ENCODE data around the gene TMEM120A. TPM values are rescaled to one million over a fixed set of nuclear protein-coding genes. Genes with fewer than 3 reads are reported as not detected.
"Not testable (repeated sequence)": the region's sequence is repeated elsewhere in the genome, so short reads cannot be mapped to it uniquely, and the experiment has no call there.

The TMEM120A gene
- total RNA-seq, 4 donors from 2014 or later: 6.2 to 32.4 (median 29.0) TPM

DNA sequence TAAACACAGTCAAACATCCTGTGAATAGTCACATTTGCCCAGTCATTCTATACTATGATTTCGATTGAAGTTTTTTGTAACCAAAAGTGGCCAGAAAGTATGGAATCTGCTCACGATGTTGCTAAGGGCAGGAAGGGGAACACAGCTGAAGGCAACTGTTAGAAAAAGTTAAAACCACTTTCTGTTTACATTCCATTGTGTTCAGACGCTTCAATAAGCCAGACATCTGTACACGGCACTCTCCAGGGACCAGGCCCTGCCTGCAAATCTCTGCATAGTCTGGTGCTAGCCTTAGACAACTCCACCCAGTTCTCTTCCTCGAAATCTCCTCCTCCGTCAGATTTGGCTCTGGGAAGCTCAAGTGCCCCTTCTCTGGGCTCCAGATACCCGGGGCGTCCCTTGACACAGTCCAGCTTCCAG, 17.1 kb upstream of the TMEM120A start:
- no peak for TF ChIP-seq POLR2A (IDR thresholded peaks at IDR 0.05)
- TF ChIP-seq POLR2AphosphoS5 (IDR thresholded peaks at IDR 0.05): peak; percentile 26
- H3K27me3 ChIP-seq: no peaks in the 10 kb centered on the region
- H3K27ac ChIP-seq: peak overlapping the region in 3 of 4 donors; percentile 61 to 70 (median 66)
- peaks cover 0 to 24% (median 6%) of the 10 kb centered on the region in 3 donors for H3K4me1 ChIP-seq
- no peaks in the 10 kb centered on the region for H3K9me3 ChIP-seq
- no peak overlapping the region for H3K4me3 ChIP-seq
- H3K36me3 ChIP-seq: peaks cover 0 to 7% of the 10 kb centered on the region in 2 donors
- peak; percentile 87 for ATAC-seq
- 7 to 21% methylated on average over 5 to 8 of the region's 8 CpGs for WGBS, 2 donors (ENCODE audit: low coverage in 1 of 2)

DNA sequence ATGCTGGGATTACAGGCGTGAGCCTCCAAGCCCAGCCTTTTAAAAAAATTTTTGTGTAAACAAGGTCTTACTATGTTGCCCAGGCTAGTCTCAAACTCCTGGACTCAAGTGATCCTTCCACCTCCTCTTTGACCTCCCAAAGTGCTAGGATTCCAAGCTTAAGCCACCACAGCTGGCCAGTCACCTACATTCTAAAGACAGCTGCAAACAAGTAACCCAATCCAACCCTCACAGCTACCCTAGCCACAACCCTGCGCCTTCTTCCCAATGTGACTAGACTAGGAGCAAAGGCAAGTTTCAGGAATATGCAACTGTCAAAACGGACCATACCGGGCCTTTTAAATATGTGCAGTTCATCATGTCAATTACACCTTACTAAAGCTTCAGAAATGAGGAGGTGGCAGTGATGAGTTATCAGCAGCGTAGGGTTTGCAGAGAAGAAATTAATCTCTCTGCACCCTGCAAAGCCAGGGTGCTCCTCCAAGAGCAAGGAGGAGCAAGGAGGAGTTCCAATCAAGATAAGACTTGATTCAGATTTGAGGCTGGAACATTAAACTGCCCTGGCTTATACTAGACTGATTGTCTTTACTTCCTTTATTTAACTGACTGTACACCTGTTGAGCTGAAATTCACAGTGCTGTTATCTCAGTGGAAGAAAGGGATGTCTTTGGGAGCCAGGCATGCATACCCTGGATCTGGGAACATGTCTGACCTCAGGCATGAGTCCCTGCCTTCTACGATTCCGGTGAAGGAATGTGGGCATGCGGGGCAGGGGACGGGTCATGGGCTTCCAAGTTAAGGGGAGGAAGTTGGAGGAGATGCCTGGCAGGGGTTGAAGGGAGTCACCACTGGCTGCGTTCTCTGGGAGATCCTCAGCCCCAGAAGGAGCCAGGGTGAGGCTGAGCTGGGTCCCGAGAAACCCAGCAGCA, 15.5 kb upstream of the TMEM120A start:
- H3K4me1 ChIP-seq: peaks cover 0 to 24% (median 6%) of the 10 kb centered on the region in 3 donors
- H3K4me3 ChIP-seq: no peak overlapping the region
- H3K27ac ChIP-seq: peak overlapping the region in 2 of 4 donors; percentile 33 to 70
- no peaks in the 10 kb centered on the region for H3K27me3 ChIP-seq
- peaks cover 0 to 14% of the 10 kb centered on the region in 2 donors for H3K36me3 ChIP-seq
- TF ChIP-seq EP300 (IDR thresholded peaks at IDR 0.05): no peak
- TF ChIP-seq, protein P1, sequence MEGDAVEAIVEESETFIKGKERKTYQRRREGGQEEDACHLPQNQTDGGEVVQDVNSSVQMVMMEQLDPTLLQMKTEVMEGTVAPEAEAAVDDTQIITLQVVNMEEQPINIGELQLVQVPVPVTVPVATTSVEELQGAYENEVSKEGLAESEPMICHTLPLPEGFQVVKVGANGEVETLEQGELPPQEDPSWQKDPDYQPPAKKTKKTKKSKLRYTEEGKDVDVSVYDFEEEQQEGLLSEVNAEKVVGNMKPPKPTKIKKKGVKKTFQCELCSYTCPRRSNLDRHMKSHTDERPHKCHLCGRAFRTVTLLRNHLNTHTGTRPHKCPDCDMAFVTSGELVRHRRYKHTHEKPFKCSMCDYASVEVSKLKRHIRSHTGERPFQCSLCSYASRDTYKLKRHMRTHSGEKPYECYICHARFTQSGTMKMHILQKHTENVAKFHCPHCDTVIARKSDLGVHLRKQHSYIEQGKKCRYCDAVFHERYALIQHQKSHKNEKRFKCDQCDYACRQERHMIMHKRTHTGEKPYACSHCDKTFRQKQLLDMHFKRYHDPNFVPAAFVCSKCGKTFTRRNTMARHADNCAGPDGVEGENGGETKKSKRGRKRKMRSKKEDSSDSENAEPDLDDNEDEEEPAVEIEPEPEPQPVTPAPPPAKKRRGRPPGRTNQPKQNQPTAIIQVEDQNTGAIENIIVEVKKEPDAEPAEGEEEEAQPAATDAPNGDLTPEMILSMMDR (IDR thresholded peaks at IDR 0.05): no peak
- TF ChIP-seq POLR2AphosphoS5 (IDR thresholded peaks at IDR 0.05): no peak
- no peak for TF ChIP-seq POLR2A (IDR thresholded peaks at IDR 0.05)
- ATAC-seq: no peak
- WGBS, 2 donors (ENCODE audit: low coverage in 1 of 2): 72 to 81% methylated on average over 3 to 7 of the region's 11 CpGs
- no peaks in the 10 kb centered on the region for H3K9me3 ChIP-seq

DNA sequence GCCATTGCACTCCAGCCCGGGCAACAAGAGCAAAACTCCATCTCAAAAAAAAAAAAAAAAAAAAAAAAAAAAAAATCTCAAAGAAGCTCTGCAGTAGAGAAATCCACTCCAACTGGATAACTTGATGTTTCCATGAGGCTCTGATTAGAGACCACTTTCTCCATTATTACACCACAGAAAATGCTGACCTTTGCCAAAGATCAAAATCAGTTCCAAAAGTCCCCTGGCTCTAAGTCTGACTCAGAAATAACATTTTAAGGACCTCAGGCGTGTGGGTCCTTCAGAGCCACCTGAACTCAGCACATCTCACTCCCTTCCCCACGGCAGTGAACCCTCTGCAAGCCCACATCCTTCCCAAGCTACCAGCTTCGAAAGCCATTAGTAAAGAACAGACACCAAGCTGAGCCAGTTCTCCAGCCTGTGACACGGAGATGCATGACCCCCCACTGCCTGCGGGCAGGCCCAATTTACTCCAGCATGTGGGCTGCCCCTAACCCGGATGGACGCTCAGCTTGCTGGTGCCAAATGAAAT, 13.8 kb upstream of the TMEM120A start:
- no peaks in the 10 kb centered on the region for H3K27me3 ChIP-seq
- no peak for ATAC-seq
- TF ChIP-seq EP300 (IDR thresholded peaks at IDR 0.05) (no peak), POLR2A (IDR thresholded peaks at IDR 0.05) (no peak), POLR2AphosphoS5 (IDR thresholded peaks at IDR 0.05) (no peak)
- TF ChIP-seq, protein P1 (IDR thresholded peaks at IDR 0.05): no peak
- WGBS, 2 donors (ENCODE audit: low coverage in 1 of 2): 58 to 67% methylated on average over 1 to 3 of the region's 8 CpGs
- H3K9me3 ChIP-seq: no peaks in the 10 kb centered on the region
- H3K36me3 ChIP-seq: peaks cover 0 to 26% of the 10 kb centered on the region in 2 donors
- no peak overlapping the region for H3K4me3 ChIP-seq
- H3K27ac ChIP-seq: no peak overlapping the region
- H3K4me1 ChIP-seq: peaks cover 0 to 24% (median 6%) of the 10 kb centered on the region in 3 donors

DNA sequence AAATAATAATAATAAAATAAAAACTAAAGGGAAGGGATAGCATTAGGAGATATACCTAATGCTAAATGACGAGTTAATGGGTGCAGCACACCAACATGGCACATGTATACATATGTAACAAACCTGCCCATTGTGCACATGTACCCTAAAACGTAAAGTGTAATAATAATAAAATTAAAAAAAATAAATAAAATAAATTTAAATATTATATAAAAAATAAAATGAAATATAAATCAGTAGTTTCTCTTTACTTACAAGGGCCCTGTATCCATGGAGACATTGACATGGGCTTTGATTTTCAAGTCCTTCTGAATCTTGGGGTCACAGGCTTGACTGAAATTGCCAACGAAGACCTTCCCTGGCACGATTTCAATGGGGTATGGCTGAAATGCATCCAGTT, 10.6 kb upstream of the TMEM120A start:
- WGBS, 2 donors (ENCODE audit: low coverage in 1 of 2): 78 to 79% methylated on average over 3 to 4 of the region's 4 CpGs

DNA sequence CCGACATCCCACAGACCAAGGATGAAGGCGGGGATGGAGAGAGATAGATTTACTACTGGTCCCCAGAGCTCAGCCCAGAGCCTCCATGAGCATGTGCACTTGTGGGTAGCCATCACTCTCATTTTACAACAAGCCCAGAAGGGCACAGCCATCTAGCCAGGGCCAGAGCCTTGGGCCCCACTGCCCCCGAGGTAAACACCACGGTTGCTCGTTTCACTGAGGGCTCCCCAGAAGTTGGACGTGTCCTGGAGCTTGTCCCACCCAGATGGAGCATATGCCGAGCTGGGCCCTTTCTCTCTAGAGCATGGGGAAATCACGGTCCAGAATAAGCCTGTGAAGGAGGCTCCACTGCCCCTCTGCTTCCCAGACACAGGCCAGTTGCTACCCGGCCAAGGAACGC, 9.0 kb upstream of the TMEM120A start:
- 98 to 100% methylated on average over 1 to 5 of the region's 10 CpGs for WGBS, 2 donors (ENCODE audit: low coverage in 1 of 2)
- ATAC-seq: no peak
- peaks cover 0 to 62% of the 10 kb centered on the region in 2 donors for H3K36me3 ChIP-seq
- no peaks in the 10 kb centered on the region for H3K9me3 ChIP-seq
- TF ChIP-seq POLR2AphosphoS5 (IDR thresholded peaks at IDR 0.05): no peak
- TF ChIP-seq, protein P1 (IDR thresholded peaks at IDR 0.05): no peak
- H3K27ac ChIP-seq: no peak overlapping the region
- H3K27me3 ChIP-seq: no peaks in the 10 kb centered on the region
- H3K4me3 ChIP-seq: no peak overlapping the region
- no peaks in the 10 kb centered on the region for H3K4me1 ChIP-seq

More for the DNA sequence above, 10.6 kb upstream of the TMEM120A start:
- ATAC-seq, H3K9me3 ChIP-seq, H3K4me1 ChIP-seq, H3K27me3 ChIP-seq, H3K27ac ChIP-seq, H3K4me3 ChIP-seq: not testable (repeated sequence)
- H3K36me3 ChIP-seq: peaks cover 0 to 53% of the 10 kb centered on the region in 2 donors

All from gastroesophageal sphincter (tissue), 4 donors.